PC-3 (cell line): ENCODE results near the gene CD164L2. TPM values are rescaled to one million over a fixed set of nuclear protein-coding genes. Genes with fewer than 3 reads are reported as not detected.
"Not testable (repeated sequence)": the region's sequence is repeated elsewhere in the genome, so short reads cannot be mapped to it uniquely, and the experiment has no call there.

ENCODE experiments used
- ATAC-seq: fragments of 200-7000 bp; cut with Tn5 transposase; 2 replicates; pipeline ENCODE4 v1.9.1; 2020; ENCODE audit warnings: mild to moderate bottlenecking, moderate library complexity
- BruUV-seq: library from RNA; stranded (reverse); fragments of 400-500 nt; replicated peaks from 2 replicates; lab custom pipeline; 2021; lab: Mats Ljungman, UMichigan
- CTCF ChIA-PET: fragments of 300-600 bp; sonication (Branson Sonifier 250); formaldehyde crosslinking; loops from one replicate; lab custom pipeline; 2022; ENCODE audit warnings: antibody characterized with exemption; lab: Charles Lee
- POLR2A ChIA-PET: fragments of 300-600 bp; sonication (Branson Sonifier 250); formaldehyde crosslinking; loops from one replicate; lab custom pipeline; 2022; ENCODE audit warnings: antibody characterized with exemption; ENCODE audit not compliant: unreplicated experiment; lab: Charles Lee
- DNase-seq: peaks from one replicate; pipeline ENCODE4 v3.0.0-alpha.2; 2015
- H2AFZ ChIP-seq: fragments of 300-600 bp; sonication (generic); 2 replicates; pipeline ENCODE4 v1.6.0; 2016; ENCODE audit warnings: antibody characterized with exemption, low read length
- H3F3A ChIP-seq: fragments of 300-600 bp; sonication (generic); one replicate; pipeline ENCODE4 v1.6.0; 2017; ENCODE audit warnings: antibody characterized with exemption, low read length, control low read depth, mild to moderate bottlenecking; ENCODE audit not compliant: unreplicated experiment
- H3K27ac ChIP-seq: fragments of 300-600 bp; sonication (generic); 2 replicates; pipeline ENCODE4 v1.5.1; 2016; ENCODE audit warnings: mild to moderate bottlenecking, low read length
- H3K27me3 ChIP-seq: fragments of 300-600 bp; sonication (generic); 2 replicates; pipeline ENCODE4 v1.6.1; 2016; ENCODE audit warnings: low read length, mixed read lengths
- H3K36me3 ChIP-seq: fragments of 300-600 bp; sonication (generic); 2 replicates; pipeline ENCODE4 v1.6.1; 2016; ENCODE audit warnings: low read depth, mixed run types, low read length, mixed read lengths
- H3K4me1 ChIP-seq: fragments of 300-600 bp; sonication (generic); 2 replicates; pipeline ENCODE4 v1.5.1; 2016; ENCODE audit warnings: low read length; ENCODE audit not compliant: insufficient read depth
- H3K4me2 ChIP-seq: fragments of 300-600 bp; sonication (generic); 2 replicates; pipeline ENCODE4 v1.6.0; 2016; ENCODE audit warnings: low read length
- H3K4me3 ChIP-seq: fragments of 300-600 bp; sonication (generic); 2 replicates; pipeline ENCODE4 v1.5.1; 2016; ENCODE audit warnings: mild to moderate bottlenecking, low read length, mixed read lengths
- H3K79me2 ChIP-seq: fragments of 300-600 bp; sonication (generic); 2 replicates; pipeline ENCODE4 v1.6.1; 2017; ENCODE audit warnings: low read length, mixed read lengths
- H3K9ac ChIP-seq: fragments of 300-600 bp; sonication (generic); 2 replicates; pipeline ENCODE4 v1.6.0; 2016; ENCODE audit warnings: mild to moderate bottlenecking, low read length
- H3K9me2 ChIP-seq: fragments of 300-600 bp; sonication (generic); replicated peaks from 2 replicates; pipeline ENCODE4 v1.6.1; 2016; ENCODE audit warnings: mixed run types, low read length, mixed read lengths
- H3K9me3 ChIP-seq: fragments of 300-600 bp; sonication (generic); 2 replicates; pipeline ENCODE4 v1.6.1; 2016; ENCODE audit warnings: low read length, mixed read lengths
- H4K20me1 ChIP-seq: fragments of 300-600 bp; sonication (generic); 2 replicates; pipeline ENCODE4 v1.6.1; 2016; ENCODE audit warnings: low read length, mixed read lengths
- EZH2 ChIP-seq: fragments of 300-600 bp; sonication (generic); IDR thresholded peaks from one replicate; pipeline ENCODE4 v1.6.1; 2017; ENCODE audit warnings: antibody characterized with exemption, mild to moderate bottlenecking, low read length; ENCODE audit not compliant: unreplicated experiment
- EZH2phosphoT487 ChIP-seq: fragments of 300-600 bp; sonication (generic); IDR thresholded peaks from 2 replicates; pipeline ENCODE4 v1.6.1; 2018; ENCODE audit warnings: mild to moderate bottlenecking, antibody characterized with exemption, low read length, borderline replicate concordance
- intact Hi-C: fragments of 100-400 bp; cut with micrococcal nuclease; formaldehyde crosslinking; loops from 2 replicates; pipeline ENCODE4 v1.9.0; 2023
- total RNA-seq: library from RNA; depleted of rRNA; stranded (reverse); fragments of >200 nt; gene quantifications from 2 replicates; pipeline ENCODE4 v1.2.3, GENCODE V29; 2014
- TF ChIP-seq, protein P1 (sequence below): fragments of 300-600 bp; sonication (generic); conservative IDR thresholded peaks from 2 replicates; pipeline ENCODE4 v1.5.1; 2017; ENCODE audit warnings: antibody characterized with exemption, low read depth, mild to moderate bottlenecking, low read length

The CD164L2 gene
- total RNA-seq, 1 experiment from 2014 or later, result 0.47 TPM

DNA sequence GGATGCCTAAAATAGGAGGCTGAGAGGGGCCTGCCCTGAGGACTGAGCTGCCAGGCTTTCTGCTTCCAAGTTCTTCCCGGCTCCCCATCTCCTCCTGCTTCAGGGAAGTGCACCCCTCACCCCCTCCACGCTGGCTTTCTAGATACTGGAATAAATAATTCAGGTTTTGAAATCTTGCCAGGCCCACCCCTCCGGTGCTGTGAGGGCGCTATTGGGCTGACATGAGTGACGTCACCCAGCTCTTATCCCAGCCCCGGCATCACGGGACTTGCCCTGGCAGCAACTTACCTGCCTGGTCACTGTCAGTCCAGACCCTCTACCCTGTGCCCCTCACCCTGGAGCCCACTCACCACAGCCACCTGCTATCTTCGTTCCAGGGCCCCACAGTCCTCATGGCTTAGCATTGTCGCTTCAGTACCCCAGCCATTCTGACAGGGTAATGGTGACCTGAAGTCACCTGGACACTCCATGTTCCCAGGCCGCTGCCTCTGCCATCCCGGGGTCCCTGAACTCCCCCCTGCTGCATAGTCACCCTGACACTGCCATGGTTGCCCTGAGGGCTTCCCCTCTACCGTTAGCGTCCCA lies 8.5 kb upstream of the CD164L2 start:
- Histone ChIP-seq H3F3A (peaks cover 3% of the 10 kb centered on the region), H4K20me1 (no peaks in the 10 kb centered on the region), H3K36me3 (no peaks in the 10 kb centered on the region), H3K79me2 (peaks cover 20% of the 10 kb centered on the region), H3K9ac (peak overlapping the region; percentile 59), H2AFZ (peak overlapping the region; percentile 72), H3K27me3 (no peaks in the 10 kb centered on the region), H3K4me3 (peak overlapping the region; percentile 100), H3K27ac (peak overlapping the region; percentile 23; the same call in 1 of the 2 replicates), H3K4me2 (peak overlapping the region; percentile 99), H3K4me1 (peaks cover 25% of the 10 kb centered on the region), H3K9me2 (no peaks in the 10 kb centered on the region), H3K9me3 (no peaks in the 10 kb centered on the region)
- ChIA-PET CTCF (interaction anchor here (1.0 to 1.2 kb wide), 3 partner anchors 25 to 214 kb away, joined by 3 to 5 read pairs (median 5); partner anchors contain the start of gene MAP3K6), POLR2A (no interaction called here)
- TF ChIP-seq EZH2 (no peak), EZH2phosphoT487 (no peak)
- TF ChIP-seq, protein P1, sequence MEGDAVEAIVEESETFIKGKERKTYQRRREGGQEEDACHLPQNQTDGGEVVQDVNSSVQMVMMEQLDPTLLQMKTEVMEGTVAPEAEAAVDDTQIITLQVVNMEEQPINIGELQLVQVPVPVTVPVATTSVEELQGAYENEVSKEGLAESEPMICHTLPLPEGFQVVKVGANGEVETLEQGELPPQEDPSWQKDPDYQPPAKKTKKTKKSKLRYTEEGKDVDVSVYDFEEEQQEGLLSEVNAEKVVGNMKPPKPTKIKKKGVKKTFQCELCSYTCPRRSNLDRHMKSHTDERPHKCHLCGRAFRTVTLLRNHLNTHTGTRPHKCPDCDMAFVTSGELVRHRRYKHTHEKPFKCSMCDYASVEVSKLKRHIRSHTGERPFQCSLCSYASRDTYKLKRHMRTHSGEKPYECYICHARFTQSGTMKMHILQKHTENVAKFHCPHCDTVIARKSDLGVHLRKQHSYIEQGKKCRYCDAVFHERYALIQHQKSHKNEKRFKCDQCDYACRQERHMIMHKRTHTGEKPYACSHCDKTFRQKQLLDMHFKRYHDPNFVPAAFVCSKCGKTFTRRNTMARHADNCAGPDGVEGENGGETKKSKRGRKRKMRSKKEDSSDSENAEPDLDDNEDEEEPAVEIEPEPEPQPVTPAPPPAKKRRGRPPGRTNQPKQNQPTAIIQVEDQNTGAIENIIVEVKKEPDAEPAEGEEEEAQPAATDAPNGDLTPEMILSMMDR, result no peak
- BruUV-seq, result no TSS peak
- intact Hi-C loops, result loop anchor here (1.0 kb wide), 2 partner anchors 92 to 215 kb away; no protein-coding TSS in a partner anchor
- ATAC-seq, result peak; percentile 7; the same call in 1 of the 2 replicates
- peak; percentile 48 for DNase-seq

DNA sequence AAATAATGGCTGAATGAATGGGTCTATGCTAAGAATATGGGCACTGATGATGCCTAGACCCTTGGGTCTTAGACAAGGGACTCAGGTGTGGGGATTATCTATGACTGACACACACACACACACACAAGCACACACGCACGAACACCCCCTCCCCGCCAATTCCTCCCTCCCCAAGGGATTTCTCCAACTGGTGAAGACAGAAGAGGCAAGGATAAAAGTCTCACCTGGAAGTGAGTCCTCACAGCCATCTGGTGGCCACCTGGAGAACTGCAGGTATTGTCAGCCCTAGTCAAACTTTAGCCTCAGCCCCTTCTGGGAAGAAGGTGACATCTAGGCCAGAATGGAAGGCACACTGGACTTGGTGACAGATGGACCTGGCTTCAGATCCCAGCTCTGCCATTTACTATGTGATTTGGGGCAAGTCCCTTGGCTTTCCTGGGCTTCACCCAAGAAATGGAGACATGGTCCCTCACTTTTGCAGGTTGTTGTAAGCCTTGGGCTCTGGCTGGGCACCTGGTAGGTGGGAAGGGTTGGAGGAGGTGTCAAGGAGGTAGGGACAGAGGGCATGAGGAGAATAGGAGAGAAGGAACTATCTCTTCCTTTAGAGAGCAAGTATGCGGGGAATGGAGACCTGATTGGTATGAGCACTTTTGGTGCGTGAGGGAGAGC lies 5.3 kb upstream of the CD164L2 start:
- H3K4me2 ChIP-seq, result no peak overlapping the region
- ATAC-seq, result peak; percentile 29
- intact Hi-C loops, result loop anchor here (1.0 to 2.0 kb wide), 2 partner anchors 24 to 87 kb away; no protein-coding TSS in a partner anchor
- TF ChIP-seq, protein P1, result peak; percentile 94
- no peak for TF ChIP-seq EZH2phosphoT487
- ChIA-PET CTCF (interaction anchor here (1.0 kb wide), 1 partner anchor 88 kb away, joined by 3 read pairs; no protein-coding TSS in a partner anchor), POLR2A (no interaction called here)
- peaks cover 11% of the 10 kb centered on the region for H3K4me1 ChIP-seq
- H4K20me1 ChIP-seq, result no peaks in the 10 kb centered on the region
- H3K9ac ChIP-seq, result no peak overlapping the region
- no peaks in the 10 kb centered on the region for H3K9me3 ChIP-seq
- no TSS peak for BruUV-seq
- peaks cover 10% of the 10 kb centered on the region for H3K79me2 ChIP-seq
- no peaks in the 10 kb centered on the region for H3K36me3 ChIP-seq
- no peak overlapping the region for H3K27ac ChIP-seq
- no peaks in the 10 kb centered on the region for H3K27me3 ChIP-seq
- no peak overlapping the region for H2AFZ ChIP-seq
- H3F3A ChIP-seq, result no peaks in the 10 kb centered on the region
- DNase-seq, result peak; percentile 85
- no peak overlapping the region for H3K4me3 ChIP-seq
- H3K9me2 ChIP-seq, result no peaks in the 10 kb centered on the region

DNA sequence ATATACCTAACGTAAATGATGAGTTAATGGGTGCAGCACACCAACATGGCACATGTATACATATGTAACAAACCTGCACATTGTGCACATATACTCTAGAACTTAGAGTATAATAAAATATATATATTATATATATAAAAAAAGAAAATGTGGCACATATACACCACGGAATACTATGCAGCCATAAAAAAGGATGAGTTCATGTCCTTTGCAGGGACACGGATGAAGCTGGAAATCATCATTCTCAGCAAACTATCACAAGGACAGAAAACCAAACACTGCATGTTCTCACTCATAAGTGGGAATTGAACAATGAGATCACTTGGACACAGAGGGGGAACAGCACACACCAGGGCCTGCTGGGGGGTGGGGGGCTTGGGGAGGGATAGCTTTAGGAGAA lies 1.7 kb upstream of the CD164L2 start:
- H3K9me2 ChIP-seq, CTCF ChIA-PET, H3F3A ChIP-seq, H3K4me2 ChIP-seq, BruUV-seq, H3K36me3 ChIP-seq, H3K4me3 ChIP-seq, H3K9me3 ChIP-seq, H3K79me2 ChIP-seq, H3K4me1 ChIP-seq, DNase-seq, H2AFZ ChIP-seq, POLR2A ChIA-PET, H4K20me1 ChIP-seq, H3K27me3 ChIP-seq, H3K27ac ChIP-seq, H3K9ac ChIP-seq, ATAC-seq, intact Hi-C loops: not testable (repeated sequence)
